HG02678 (cell line): Measurements from ENCODE around the gene KRT3.

ENCODE experiments used
- ATAC-seq: cut with Tn5 transposase; IDR thresholded peaks from one replicate; pipeline ENCODE4 v1.9.1; 2021; ENCODE audit warnings: mild to moderate bottlenecking, moderate library complexity; ENCODE audit not compliant: unreplicated experiment

KRT3 gene

DNA sequence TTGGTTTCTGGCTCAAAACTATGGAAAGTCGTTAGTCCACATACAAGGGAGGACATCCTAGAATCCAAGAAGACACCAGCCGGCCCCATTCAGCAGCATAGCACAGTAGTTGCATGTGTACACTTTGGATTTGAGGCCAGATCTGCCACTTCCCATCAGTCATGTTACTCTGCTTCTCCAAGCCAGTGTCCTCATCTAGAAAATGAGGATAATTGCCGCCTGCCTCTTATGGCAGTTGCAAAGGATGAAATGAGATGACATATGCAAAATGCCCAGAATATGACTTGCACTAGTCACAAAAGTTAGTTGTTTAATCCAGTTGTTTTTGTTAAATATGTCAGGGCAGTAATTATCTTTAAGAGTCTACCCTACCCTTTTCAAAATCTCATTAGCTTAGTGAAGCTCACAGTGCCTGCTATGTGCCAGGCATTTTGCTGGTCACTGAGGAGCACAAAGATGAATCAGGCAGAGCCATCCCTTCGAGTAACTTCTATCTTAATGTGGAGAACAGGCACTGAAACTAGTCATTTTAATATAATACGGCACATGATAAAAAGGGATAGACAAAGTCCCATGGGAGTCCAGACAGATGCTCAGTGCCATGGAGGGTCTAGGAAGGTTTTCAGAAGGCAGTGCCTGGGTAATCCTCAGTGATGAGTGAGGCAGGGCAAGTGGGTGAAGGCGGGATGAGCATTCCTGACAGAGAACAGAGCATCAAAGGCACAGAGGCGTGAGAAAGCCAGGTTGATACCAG is 12.2 kb downstream of the KRT3 start:
- ATAC-seq = no peak

- no peak for ATAC-seq
Measured at GRCh38 chr12:52782502-52782901, 13.4 kb downstream of the KRT3 start.

GRCh38 chr12:52781399-52782082 is 14.4 kb downstream of the KRT3 start:
- ATAC-seq = no peak

DNA sequence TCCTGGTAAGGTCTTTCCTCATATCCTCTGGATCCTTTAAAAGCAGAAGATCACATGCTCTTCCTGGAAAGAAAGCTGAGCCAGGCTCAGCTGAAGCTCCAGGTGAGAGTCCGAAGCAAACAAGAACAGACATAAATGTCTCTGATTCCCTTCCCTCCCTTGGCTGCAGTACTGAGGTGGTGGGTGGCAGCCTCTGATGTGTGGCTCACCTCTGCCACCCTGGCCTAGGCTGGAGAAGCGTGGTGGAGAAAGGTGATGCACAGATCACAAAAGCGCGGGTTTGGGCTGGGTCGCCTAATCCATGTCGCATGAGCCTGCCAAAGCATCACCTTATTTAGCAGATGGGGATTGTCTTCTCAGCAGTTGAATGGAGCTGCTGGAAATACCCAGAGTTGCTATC is 16.0 kb downstream of the KRT3 start:
- ATAC-seq = no peak

DNA sequence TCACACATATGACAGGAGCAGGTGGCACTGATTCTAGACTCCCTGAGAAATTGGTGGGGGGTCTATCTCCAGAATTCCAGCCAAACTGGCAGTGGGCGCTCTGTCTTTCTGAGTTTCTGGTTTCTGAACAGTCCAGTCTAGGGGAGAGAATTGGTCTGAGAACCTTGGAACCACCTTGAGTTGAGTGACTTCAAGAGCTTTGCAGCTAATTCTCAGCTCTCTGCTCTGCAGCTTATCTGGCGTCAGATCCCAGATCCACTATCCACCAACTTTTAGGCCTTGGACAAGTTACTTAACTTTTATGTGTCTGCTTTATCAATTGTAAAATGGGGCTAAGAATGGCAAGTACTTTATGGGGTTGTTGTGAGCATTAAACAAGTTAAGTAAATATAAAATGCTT is 17.1 kb downstream of the KRT3 start:
- no peak for ATAC-seq

GRCh38 chr12:52777566-52777965 is 18.4 kb downstream of the KRT3 start:
- no peak for ATAC-seq

- ATAC-seq = no peak
Measured at GRCh38 chr12:52776913-52777395, 19.0 kb downstream of the KRT3 start, which contains the start of gene KRT76. KRT76 (minus strand) TSS chr12:52777345; CDS start chr12:52777291, 54 bp downstream.

GRCh38 chr12:52776435-52776834 is 19.5 kb downstream of the KRT3 start:
- ATAC-seq = no peak

DNA sequence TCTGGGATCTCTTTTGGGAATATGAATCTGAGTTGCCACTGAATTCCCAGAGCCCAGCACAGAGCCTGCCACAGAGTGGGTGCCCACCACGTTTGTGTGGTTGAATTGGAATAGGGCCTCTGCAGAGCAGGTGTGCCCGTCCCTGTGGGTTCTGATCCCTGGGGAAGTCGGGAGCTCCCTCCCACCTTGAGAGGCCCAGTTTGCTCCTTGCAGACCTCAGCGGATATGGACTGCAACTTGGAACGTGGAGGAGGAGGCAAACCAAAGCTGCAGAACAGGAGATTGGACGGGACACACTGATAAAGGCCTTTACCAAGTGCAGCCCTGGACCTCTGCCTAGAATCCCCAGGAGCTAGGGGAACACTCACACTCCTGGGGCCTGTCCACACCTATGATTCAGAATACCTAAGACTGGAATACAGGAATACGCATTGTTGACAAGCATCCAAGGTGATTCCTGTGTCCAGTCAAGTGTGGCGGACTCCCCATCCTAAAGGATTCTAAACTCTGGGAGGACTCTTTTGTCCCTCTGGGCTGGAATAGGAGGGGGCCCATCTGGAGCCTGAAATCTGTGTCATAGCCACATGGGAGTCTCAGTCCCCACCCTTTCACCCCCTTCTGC is 21.2 kb downstream of the KRT3 start:
- ATAC-seq = no peak

DNA sequence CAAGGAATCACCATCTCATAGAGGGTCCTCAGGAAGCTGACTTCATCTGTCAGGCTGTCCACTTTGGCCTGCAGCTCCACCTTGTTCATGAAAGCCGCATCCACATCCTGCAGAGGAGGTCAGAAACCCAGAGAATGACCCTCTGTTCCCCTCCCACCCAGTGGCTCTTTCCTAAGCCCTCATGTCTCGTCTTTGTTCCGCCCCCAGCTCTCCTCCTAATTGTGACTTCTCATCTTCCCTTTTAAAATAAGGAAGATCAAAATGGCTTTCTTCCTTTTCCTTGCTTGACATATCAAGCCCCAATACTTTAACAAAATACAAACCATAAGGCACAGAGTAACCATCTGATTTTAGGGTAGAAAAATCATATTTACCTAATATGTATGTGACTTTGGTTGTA is 23.1 kb downstream of the KRT3 start:
- ATAC-seq = no peak

DNA sequence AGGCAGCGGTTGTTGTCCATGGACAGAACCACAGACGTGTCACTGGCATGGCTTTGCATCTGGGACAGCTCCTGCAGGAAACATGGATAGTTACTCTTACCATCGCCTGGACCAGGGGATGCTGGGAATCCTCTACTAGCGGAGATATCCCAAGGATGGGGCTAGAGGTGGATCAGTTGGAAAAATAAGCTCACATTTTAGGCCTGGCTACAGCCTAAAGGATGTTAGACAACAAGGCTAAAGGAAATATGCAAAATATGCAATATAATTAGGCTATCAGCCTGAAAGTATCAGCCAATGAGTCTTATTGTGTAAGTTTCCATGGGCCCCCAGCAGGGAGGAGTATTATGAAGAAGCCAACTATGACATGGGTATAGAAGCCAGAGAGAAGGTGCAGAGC is 23.7 kb downstream of the KRT3 start:
- ATAC-seq = no peak

GRCh38 chr12:52771505-52771904 is 24.4 kb downstream of the KRT3 start:
- no peak for ATAC-seq

GRCh38 chr12:52771088-52771487 is 24.8 kb downstream of the KRT3 start:
- no peak for ATAC-seq

- no peak for ATAC-seq
Measured at GRCh38 chr12:52769946-52770345, 26.0 kb downstream of the KRT3 start.

GRCh38 chr12:52769354-52769753 is 26.6 kb downstream of the KRT3 start:
- no peak for ATAC-seq

DNA sequence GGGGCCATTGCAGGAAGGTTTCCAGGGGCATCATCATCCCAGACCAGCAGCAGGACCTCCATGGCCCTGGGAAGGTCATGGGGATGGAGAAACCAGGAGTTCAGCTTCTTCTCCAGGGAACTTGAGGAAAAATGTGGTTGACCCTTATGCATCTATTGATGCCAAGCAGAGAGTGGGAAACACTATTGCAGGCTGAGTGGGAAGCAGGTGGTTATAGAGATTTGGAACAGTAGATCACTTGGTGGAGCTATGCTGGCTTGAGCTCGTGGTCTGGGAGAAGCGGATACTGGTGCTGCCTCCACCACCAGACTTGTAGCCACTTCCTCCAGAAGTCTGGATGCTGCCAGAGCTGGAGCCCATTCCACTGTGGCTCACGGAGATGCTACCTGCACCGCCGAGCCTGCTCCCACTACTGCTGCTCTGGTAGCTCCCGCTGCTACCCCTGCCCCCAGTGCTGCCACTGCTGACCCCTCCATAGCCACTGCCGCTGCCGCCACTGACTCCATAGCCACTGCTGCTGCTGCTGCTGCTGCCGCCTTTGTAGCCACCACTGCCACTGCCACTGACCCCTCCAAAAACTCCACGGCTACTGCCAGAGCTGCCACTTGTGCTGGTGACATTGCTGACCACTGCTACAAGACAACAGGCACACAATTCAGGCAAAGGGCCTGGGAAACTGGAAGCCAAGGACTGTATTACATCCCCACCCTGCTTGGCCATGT is 27.3 kb downstream of the KRT3 start:
- no peak for ATAC-seq

GRCh38 chr12:52767427-52767826 is 28.5 kb downstream of the KRT3 start:
- ATAC-seq = no peak

DNA sequence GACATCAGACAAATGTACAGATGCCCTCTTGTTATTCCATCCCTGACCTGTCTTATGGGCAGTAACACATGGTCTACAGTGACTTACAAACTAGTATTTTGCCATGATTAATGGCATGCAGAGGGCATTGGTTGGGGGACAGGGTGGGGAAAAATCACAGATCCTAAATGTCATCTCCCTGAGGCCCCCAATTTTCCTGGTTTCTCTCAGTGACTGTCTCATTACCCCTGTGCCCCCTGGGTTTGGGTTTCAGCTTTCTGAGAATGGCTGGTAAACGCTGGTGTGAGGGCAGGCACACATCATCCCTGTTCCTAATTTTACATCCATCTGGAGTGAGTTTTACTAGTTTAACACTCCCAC is 28.9 kb downstream of the KRT3 start:
- no peak for ATAC-seq

- no peak for ATAC-seq
Measured at GRCh38 chr12:52766351-52767019, 29.4 kb downstream of the KRT3 start.

DNA sequence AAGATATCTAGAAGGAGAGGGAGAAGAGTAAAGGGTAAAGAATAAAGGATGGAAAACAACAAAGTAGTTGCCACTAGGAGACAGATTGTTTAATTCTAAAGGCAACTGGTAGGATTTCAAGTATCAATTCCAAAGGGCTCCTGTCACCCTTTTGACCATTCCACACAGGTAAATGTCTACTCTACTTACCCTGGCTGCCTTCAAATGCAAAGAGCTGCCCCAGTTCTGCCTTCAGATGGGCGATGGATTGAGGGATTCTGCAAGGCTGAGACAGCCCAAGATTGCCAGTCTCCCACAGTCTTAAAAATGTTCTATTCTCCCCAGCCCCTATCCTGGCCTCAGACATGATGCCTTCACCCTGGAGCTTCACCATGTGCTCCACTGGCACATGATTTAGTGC is 30.2 kb downstream of the KRT3 start:
- no peak for ATAC-seq

- ATAC-seq = no peak
Measured at GRCh38 chr12:52763991-52764390, 31.9 kb downstream of the KRT3 start.
